GM10847 (cell line): Measurements from ENCODE around the gene LRRTM3.

Source experiments
- POLR2A ChIP-seq: IDR thresholded peaks from 2 replicates; pipeline ENCODE4 v1.6.1; 2011; ENCODE audit not compliant: insufficient read length; ENCODE audit errors: extremely low read depth

LRRTM3 gene

GRCh38 chr10:66925896-66926715 lies at the start of gene LRRTM3:
LRRTM3 (plus strand) TSS chr10:66926036.
- TF ChIP-seq POLR2A, result no peak

- TF ChIP-seq POLR2A, result no peak
Observed at GRCh38 chr10:66877361-66877760, 48.5 kb upstream of the LRRTM3 start.

- no peak for TF ChIP-seq POLR2A
Observed at GRCh38 chr10:66880292-66880691, 45.5 kb upstream of the LRRTM3 start.

GRCh38 chr10:66880826-66881225 lies 45.0 kb upstream of the LRRTM3 start:
- TF ChIP-seq POLR2A, result no peak

GRCh38 chr10:66881814-66882213 lies 44.0 kb upstream of the LRRTM3 start:
- TF ChIP-seq POLR2A, result no peak

GRCh38 chr10:66882271-66882670 lies 43.6 kb upstream of the LRRTM3 start:
- no peak for TF ChIP-seq POLR2A

- no peak for TF ChIP-seq POLR2A
Observed at GRCh38 chr10:66886848-66887247, 39.0 kb upstream of the LRRTM3 start.

GRCh38 chr10:66888237-66888636 lies 37.6 kb upstream of the LRRTM3 start:
- no peak for TF ChIP-seq POLR2A

- no peak for TF ChIP-seq POLR2A
Observed at GRCh38 chr10:66892871-66893270, 33.0 kb upstream of the LRRTM3 start.

- TF ChIP-seq POLR2A, result no peak
Observed at GRCh38 chr10:66910671-66911070, 15.2 kb upstream of the LRRTM3 start.

- TF ChIP-seq POLR2A, result no peak
Observed at GRCh38 chr10:66916030-66916429, 9.8 kb upstream of the LRRTM3 start.

GRCh38 chr10:66917104-66917503 lies 8.7 kb upstream of the LRRTM3 start:
- TF ChIP-seq POLR2A, result no peak

GRCh38 chr10:66919248-66919647 lies 6.6 kb upstream of the LRRTM3 start:
- TF ChIP-seq POLR2A, result no peak

GRCh38 chr10:66924674-66925345 lies 1.0 kb upstream of the LRRTM3 start:
- TF ChIP-seq POLR2A, result no peak

GRCh38 chr10:66925373-66925772 lies 463 bp upstream of the LRRTM3 start:
- TF ChIP-seq POLR2A, result no peak

GRCh38 chr10:66926841-66927240 lies 1.0 kb downstream of the LRRTM3 start:
- TF ChIP-seq POLR2A, result no peak
